GM12873 (cell line): ENCODE data around the gene CDK11B.

ENCODE experiments used
- CTCF ChIP-seq: IDR thresholded peaks from 2 replicates; pipeline ENCODE4 v1.5.1; 2012; ENCODE audit warnings: low read depth, mild to moderate bottlenecking, moderate library complexity, low read length, control low read depth; ENCODE audit not compliant: insufficient read depth; ENCODE audit errors: missing control alignments

The CDK11B gene

DNA sequence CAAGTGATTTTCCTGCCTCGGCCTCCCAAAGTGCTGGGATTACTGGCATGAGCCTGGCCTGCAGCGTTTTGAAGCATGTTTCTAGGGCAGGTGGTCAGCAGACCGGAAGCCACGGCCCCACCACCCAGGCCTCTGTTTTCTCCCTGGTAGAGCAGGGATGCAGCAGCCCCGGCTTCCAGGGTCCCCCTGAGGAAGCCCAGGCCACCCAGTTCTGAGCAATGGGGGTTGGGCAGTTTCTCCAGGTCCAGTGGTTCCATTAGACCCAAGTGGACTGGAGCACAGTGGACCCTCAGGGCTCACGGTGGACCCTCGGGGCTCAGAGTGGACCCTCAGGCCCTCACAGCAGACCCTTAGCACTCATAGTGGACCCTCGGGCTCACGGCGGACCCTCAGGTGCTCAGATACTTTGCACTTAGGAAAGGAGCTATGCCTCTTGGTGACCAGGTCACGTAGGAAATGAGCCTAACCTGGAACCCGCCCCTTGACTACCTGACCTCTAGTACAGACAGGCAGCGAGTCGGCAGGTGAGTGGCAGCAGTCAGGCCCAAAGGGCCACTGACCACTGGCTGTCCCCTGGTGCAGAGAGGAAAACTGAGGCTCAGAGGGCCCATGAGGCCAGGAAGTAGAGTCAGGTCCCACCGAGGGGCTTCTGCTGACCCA, 54.3 kb downstream of the CDK11B start:
- no peak for TF ChIP-seq CTCF

DNA sequence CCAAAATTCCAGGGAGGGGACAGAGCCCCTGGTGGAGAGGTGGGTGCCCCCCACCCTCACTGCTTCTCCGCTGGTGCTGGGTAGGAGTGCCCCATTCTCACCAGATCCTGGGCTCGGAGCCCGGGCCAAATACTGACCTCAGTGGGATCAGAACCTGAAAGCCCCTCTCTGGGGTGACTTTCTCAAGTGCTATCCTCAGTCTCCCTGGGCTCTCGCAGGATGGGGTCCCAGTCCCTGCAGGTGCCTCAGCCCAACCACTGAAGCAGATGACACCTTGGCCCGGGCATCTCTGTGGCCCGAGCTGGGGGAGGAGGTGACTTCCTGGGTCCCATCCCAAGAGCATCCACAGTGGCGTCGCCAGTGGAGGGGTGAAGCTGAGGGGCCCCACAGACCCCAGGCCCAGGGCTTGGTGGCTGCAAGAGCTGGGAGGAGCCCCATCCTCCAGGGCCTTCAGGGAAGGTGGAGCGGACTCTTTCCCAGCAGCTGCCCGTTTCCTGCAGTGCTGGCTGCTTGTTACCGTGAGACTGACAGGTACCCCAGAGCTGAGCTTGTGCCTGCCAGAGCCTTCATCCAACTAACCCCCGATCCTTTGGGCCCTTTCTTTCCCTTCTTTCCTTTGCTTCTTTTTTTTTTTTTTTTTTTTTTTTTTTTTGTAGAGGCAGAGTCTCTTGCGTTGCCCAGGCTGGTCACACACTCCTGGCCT, 55.0 kb downstream of the CDK11B start:
- TF ChIP-seq CTCF = no peak

DNA sequence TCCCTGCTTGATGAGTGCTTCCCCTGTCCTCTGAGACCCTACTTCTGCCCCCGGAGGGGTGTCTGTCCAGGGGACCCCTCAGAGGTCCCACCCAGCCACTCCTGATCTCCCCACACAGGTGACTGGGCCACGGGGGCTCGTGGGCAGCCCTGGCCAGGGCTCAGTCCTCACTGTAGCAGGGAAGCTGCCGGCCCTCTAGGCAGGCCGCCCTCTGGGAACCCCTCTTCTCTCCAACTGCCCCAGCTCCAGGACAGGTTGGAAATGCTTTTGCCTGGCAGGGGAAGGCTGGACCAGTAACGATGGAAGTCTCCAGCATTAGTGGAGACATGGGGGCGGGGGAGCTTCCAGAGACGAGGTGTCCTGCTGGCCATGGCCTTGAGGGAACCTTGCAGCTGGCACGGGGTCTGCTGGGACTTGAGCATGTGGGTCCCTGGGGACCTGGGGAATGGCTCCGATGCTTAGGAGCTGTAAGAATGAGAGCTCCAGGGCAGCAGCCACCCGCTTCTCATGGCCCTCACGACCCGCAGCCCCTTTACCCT, 55.8 kb downstream of the CDK11B start:
- no peak for TF ChIP-seq CTCF

GRCh38 chr1:1602304-1602967, 56.4 kb downstream of the CDK11B start:
- TF ChIP-seq CTCF = no peak

- no peak for TF ChIP-seq CTCF
These were observed 57.1 kb downstream of the CDK11B start for GRCh38 chr1:1601564-1602303.

DNA sequence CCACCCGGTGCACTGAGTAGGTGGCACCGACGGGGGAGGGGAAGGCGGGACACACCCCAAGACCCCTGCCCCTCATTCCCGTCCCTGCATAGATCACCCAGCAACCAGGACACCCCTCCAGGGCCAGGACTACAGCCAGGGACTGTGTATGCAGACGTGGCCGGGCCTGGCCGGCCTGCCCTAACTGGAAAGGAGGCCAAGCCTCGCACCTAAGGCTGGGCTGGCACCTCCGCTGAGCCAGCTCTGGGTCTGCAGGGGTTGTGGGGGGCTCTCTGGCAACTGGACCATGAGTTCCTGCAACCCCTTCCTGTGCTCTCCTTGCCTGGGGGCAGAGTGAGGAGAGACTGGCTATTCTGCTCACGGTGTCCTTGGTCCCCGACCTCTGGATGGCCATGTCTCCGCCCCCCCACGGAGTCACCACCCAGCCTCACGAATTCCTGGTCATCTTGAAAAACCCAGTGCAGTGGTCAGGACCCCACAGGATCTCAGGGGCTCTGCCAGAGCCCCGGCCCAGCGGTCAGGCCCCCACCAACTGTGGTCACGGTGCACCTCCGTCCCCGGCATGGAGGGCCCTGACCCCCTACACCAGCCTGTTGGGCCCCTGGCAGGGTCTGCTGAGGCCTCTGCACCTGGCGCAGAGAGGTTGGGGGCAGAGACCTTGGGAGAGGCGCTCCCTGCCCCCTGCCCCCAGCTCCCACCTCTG, 57.8 kb downstream of the CDK11B start:
- TF ChIP-seq CTCF = no peak
